ENCODE measurements around the gene ENTPD8. TPM values are rescaled to one million over a fixed set of nuclear protein-coding genes. Genes with fewer than 3 reads are reported as not detected.
"Not testable (repeated sequence)": the region's sequence is repeated elsewhere in the genome, so short reads cannot be mapped to it uniquely, and the experiment has no call there.

The ENTPD8 gene
- total and polyA plus RNA-seq, 2 of the 4 experiments (the other 2 are of a cell fraction), result 0.07 TPM; not detected in 1

DNA sequence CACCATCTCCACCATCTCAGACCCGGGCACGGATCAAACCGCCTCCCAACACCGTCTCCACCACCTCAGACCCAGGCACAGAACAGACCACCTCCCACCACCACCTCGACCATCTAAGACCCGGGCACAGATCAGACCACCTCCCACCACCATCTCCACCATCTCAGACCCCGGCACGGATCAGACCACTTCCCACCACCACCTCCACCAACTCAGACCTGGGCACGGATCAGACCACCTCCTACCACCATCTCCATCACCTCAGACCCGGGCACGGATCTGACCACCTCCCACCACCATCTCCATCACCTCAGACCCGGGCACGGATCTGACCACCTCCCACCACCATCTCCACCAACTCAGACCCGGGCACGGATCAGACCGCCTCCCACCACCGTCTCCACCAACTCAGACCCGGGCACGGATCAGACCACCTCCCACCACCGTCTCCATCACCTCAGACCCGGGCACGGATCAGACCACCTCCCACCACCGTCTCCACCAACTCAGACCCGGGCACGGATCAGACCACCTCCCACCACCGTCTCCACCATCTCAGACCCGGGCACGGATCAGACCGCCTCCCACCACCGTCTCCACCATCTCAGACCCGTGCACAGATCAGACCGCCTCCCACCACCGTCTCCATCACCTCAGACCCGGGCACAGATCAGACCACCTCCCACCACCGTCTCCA is 25.4 kb upstream of the ENTPD8 start:
- H3K9me3 ChIP-seq (ENCODE audit: control insufficient read depth, insufficient read depth, low read length); H2AK5ac ChIP-seq (ENCODE audit: low read depth, low read length); in situ Hi-C loops (cut with MboI; ENCODE audit: low sequenced_read_pairs): not testable (repeated sequence)

More for the DNA sequence above, 25.4 kb upstream of the ENTPD8 start:
- ATAC-seq (ENCODE audit: low read depth); H2AFZ ChIP-seq (replicated peaks; ENCODE audit: low read length, poor library complexity); H3K9ac ChIP-seq (ENCODE audit: low read depth, low read length); H3K79me1 ChIP-seq (ENCODE audit: low read depth in 1 of 2, low read length in 2 of 2); H2AK9ac ChIP-seq (replicated peaks; ENCODE audit: low read depth, low read length, poor library complexity); H2BK120ac ChIP-seq (ENCODE audit: low read depth, low read length); H3K27ac ChIP-seq (ENCODE audit: insufficient read depth, low read length); H4K20me1 ChIP-seq (ENCODE audit: insufficient read depth, low read length); H2BK5ac ChIP-seq (ENCODE audit: low read depth, low read length, poor library complexity, severe bottlenecking); BruUV-seq (replicated peaks); H4K5ac ChIP-seq (ENCODE audit: low read depth, low read length); H3K4me1 ChIP-seq (ENCODE audit: control insufficient read depth, insufficient read depth, low read length); H3K4me2 ChIP-seq (ENCODE audit: low read depth, low read length); H3K14ac ChIP-seq (replicated peaks; ENCODE audit: low read depth, low read length); CTCF ChIA-PET; intact Hi-C loops (cut with micrococcal nuclease); DNase-seq; H4K8ac ChIP-seq (ENCODE audit: low read depth in 2 of 2, low read length in 2 of 2); H2BK20ac ChIP-seq (ENCODE audit: low read depth, low read length); H3K56ac ChIP-seq (ENCODE audit: extremely low read depth, insufficient read depth, low read length); H4K91ac ChIP-seq (ENCODE audit: insufficient read depth, low read depth, low read length); POLR2A ChIA-PET (ENCODE audit: unreplicated experiment); H3K18ac ChIP-seq (ENCODE audit: low read depth, low read length); H2BK15ac ChIP-seq (ENCODE audit: low read depth, low read length); dilution Hi-C loops (cut with HindIII; ENCODE audit: low sequenced_read_pairs, unreplicated experiment); H3K36me3 ChIP-seq (ENCODE audit: control insufficient read depth, insufficient read depth, low read length); H3K4me3 ChIP-seq (ENCODE audit: insufficient read depth, low read depth, low read length); H3K23ac ChIP-seq (ENCODE audit: low read depth, low read length); H3K4ac ChIP-seq (ENCODE audit: low read depth, low read length); H3K9me1 ChIP-seq (ENCODE audit: insufficient read depth, low read length): not testable (repeated sequence)
- WGBS, 2 experiments (ENCODE audit: extremely low coverage in 2 of 2, insufficient read length in 1 of 2), result 88% methylated on average over 19 of the region's 35 CpGs; no CpG with 5 or more reads in 1 of the 2 experiments
- H3K27me3 ChIP-seq (ENCODE audit: control insufficient read depth, insufficient read depth, low read length), result peaks cover 13% of the 10 kb centered on the region

All from IMR-90 (cell line).